Right lobe of liver (tissue), 4 donors: ENCODE results near the gene SLC15A2.

Experiments
- CTCF ChIP-seq, 4 donors: fragments of 200-600 bp in 3 of 4; fragments of 450-650 bp in 1 of 4; IDR thresholded peaks; one replicate each; pipeline versions ENCODE4 v1.5.1 to v1.8.0; 2016 to 2022; ENCODE audit warnings: antibody characterized with exemption in 4 of 4, mild to moderate bottlenecking in 2 of 4
- POLR2A ChIP-seq: fragments of 450-650 bp; IDR thresholded peaks from one replicate; pipeline ENCODE4 v1.6.1; 2017; ENCODE audit warnings: antibody characterized with exemption, mild to moderate bottlenecking
- donor health status: DM: no; HTN: no; CAD: no.
- donor health status: DM: no; HTN: no; CAD: no.
- donor health status: DM: no; HTN: yes; CAD: no.

- TF ChIP-seq POLR2A (no peak), CTCF (IDR thresholded peaks at IDR 0.05) (no peak)
Observed at GRCh38 chr3:121981473-121981872, 87.3 kb downstream of the SLC15A2 start.
